Activated CD8-positive, alpha-beta memory T cell treated with anti-CD3 and anti-CD28 coated beads for 4 hours (primary cell): ENCODE results near the gene MMP13.
"Not testable (repeated sequence)": the region's sequence is repeated elsewhere in the genome, so short reads cannot be mapped to it uniquely, and the experiment has no call there.

ENCODE experiments used
- DNase-seq, 2 donors: peaks; one replicate each; pipeline ENCODE4 v3.0.0-alpha.2; 2020; ENCODE audit warnings: low read depth in 2 of 2

MMP13 gene

GRCh38 chr11:102955624-102956023, at the start of gene MMP13:
Gene MMP13, minus strand, starts transcription at chr11:102955732. Its CDS starts 27 bp downstream, at chr11:102955705.
- no peak for DNase-seq

GRCh38 chr11:103004234-103004633, 48.7 kb upstream of the MMP13 start:
- not testable (repeated sequence) for DNase-seq

- DNase-seq = no peak
Measured at GRCh38 chr11:102994105-102994504, 38.6 kb upstream of the MMP13 start.

DNA sequence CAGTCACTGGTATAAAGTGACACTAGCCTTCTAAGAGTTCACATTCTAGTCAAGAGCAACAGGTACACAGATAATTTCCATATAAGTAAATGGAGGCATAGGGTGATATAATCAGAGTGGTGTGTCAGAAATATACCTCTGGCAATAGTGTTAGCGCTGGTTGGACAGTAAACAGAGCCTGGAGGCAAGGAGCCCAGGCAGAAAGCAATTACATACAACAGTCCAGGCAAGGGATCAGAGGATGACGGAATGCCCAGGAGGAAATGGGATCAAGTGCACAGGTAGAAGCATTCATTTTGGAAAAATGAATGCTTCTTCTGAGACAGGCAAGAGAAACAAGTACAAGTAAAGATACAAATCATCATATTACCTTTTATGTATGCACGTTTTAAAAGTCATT, 36.2 kb upstream of the MMP13 start:
- no peak for DNase-seq

DNA sequence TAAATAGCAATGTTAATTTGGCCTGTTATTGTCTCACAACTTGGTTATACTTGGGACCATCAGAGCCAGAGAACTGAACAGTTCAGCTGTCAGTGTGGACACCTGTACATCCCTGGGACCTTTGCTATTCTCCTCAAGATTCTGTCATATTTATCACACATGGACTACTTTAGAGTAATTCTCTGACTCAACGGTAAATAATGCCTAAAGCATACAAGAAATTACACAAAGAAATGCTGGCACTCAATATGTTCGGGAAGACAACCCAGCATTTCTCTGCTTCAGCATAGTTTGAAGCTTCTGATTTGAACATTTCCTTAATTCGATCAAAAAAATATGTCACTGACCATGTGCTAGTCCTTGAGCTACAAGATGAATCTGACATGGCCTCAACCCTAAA, 34.6 kb upstream of the MMP13 start:
- no peak for DNase-seq

- DNase-seq = no peak
Measured at GRCh38 chr11:102989379-102990047, 34.0 kb upstream of the MMP13 start.

DNA sequence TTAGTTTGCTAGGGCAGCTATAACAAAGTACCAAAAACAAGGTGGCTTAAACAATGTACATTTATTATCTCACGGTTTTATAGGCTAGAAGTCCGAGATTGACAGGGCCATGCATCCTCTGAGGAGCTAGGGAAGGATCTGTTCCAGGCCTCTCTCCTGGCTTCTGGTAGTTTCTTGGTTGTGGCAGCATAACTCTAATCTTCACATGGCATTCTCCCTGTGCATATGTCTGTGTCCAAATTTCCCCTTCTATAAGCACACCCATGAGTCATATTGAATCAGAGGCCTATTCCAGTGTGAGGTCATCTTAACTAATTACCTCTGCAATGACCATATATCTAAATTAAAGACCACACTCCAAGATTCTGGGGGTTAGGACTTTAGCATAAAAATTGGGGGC, 31.3 kb upstream of the MMP13 start:
- DNase-seq = no peak

DNA sequence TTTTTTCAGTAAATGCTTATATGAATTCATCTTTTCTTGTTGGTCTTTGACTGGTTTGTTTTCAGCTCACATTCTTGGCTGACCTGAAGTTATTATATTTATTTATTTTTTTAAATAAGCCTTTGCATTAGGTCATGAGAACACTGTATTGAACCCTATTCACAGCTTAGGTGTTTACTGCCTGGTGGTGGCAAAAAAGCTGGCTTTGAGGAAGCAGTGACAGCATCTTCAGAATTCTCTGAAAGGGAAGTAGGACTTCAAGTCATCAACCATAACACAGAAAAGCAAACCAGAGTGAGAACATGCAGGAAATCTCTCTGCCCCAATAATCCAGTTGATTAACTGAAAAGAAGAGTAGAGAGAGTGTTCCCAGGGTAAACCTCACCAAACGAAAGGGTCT, 30.3 kb upstream of the MMP13 start:
- DNase-seq = no peak

DNA sequence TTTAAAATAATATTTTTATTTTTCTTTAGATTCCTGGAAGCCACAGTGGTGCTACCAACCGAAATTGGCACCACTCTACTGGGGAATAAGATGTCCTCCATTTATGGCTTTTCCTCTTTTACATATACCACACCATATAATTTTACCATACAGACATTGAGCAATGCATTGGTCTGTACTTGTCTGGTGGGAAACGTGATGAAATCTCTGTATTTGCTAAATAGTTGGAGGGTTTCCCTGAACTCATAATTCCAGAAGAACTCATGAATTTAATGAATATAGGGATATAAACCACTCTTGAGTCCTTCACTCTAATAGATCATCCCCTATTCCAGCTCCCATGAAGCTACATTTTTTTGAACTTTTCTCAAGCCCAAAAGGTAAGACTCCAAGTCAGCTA, 28.0 kb upstream of the MMP13 start:
- DNase-seq = no peak

- DNase-seq = no peak
Measured at GRCh38 chr11:102981324-102981910, 25.9 kb upstream of the MMP13 start.

- no peak for DNase-seq
Measured at GRCh38 chr11:102974552-102975280, 19.2 kb upstream of the MMP13 start.

DNA sequence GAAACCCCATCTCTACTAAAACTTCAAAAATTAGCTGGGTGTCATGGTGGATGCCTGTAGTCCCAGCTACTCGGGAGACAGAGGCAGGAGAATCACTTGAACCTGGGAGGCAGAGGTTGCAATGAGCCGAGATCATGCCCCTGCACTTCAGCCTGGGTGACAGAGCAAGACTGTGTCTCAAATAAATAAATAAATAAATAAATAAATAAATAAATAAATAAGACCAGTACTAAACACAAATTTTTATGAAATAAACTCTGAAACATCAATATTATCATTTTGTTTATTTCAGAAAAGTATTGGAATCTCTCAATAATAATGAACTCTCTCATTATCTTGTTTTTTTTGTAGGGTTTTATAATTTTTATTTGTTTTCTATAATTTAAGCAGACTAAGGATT, 18.2 kb upstream of the MMP13 start:
- not testable (repeated sequence) for DNase-seq

DNA sequence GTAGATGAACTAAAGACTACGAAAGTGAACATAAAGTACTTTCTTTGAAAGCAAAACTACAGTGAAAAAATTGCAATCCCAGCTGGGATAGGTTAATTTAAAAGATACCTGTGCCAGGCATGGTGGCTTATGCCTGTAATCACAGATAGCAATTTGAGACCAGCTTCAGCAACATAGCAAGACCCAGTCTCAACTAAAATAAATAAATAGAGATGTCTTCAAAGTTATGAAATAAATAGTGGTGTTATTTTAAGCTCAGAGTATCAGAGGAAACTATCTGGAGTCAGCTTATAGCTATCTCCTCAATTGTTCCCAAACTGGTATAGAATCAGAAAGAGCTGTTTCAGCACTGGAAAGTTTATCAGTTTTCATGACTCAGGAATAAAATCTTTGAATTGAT, 17.3 kb upstream of the MMP13 start:
- no peak for DNase-seq

DNA sequence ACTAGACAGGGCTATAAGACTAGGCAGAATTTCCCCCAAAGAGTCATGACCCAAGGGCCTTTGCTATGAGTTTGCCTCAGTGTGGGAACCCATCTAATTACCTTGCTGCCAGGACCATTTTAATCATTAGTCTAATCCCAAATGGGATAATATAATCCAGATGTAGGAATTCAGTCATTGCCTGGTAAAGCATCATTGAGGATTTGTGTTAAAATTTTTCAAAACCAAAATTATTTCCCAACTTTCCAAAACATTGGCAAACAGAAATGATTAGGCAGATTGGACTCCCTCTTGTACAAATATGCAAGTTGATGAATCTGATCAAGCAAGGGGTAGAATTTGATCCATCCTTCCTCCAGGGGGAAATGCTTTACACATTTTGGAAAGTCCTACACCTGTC, 16.2 kb upstream of the MMP13 start:
- DNase-seq = no peak

DNA sequence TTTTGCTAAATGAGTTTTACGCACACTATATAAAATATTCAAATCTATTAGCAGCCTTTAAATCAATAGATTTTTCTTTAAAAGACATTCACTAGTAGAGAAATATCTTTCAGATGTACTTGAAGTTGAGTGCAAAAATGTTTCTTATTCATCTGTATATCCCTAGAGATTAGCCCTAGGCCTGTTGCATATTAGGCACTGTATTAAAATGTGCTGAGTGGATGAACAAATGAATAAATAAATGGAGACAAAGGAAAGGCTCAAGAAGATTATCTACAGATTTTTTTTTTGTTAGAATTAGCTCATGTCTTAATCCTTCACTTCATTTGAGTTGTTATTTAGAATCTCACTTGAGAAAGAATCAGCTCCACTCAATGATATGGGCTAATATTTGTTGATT, 12.0 kb upstream of the MMP13 start:
- DNase-seq = no peak

GRCh38 chr11:102966011-102966410, 10.5 kb upstream of the MMP13 start:
- no peak for DNase-seq

- no peak for DNase-seq
Measured at GRCh38 chr11:102964867-102965266, 9.3 kb upstream of the MMP13 start.

DNA sequence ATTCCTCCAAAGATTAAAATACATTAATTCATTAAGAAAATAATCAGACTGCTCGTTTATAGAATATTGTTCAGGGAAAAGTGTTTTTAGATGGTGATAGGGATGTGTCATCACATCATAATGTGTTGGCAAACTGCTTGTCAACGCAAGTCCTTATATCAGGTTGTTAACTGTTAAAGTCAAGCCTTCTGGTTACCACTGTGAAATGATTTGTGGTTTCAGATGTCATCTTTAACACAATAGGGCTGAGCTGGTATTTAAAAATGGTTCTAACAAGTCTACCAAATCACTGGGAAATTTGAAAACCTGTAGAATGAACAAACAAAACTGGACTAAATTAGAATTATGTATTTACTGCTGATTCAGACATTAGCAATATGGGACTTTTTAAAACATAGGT, 2.4 kb upstream of the MMP13 start:
- no peak for DNase-seq

- DNase-seq = no peak
Measured at GRCh38 chr11:102950622-102951081, 4.9 kb downstream of the MMP13 start.

- no peak for DNase-seq
Measured at GRCh38 chr11:102946237-102946636, 9.3 kb downstream of the MMP13 start.

DNA sequence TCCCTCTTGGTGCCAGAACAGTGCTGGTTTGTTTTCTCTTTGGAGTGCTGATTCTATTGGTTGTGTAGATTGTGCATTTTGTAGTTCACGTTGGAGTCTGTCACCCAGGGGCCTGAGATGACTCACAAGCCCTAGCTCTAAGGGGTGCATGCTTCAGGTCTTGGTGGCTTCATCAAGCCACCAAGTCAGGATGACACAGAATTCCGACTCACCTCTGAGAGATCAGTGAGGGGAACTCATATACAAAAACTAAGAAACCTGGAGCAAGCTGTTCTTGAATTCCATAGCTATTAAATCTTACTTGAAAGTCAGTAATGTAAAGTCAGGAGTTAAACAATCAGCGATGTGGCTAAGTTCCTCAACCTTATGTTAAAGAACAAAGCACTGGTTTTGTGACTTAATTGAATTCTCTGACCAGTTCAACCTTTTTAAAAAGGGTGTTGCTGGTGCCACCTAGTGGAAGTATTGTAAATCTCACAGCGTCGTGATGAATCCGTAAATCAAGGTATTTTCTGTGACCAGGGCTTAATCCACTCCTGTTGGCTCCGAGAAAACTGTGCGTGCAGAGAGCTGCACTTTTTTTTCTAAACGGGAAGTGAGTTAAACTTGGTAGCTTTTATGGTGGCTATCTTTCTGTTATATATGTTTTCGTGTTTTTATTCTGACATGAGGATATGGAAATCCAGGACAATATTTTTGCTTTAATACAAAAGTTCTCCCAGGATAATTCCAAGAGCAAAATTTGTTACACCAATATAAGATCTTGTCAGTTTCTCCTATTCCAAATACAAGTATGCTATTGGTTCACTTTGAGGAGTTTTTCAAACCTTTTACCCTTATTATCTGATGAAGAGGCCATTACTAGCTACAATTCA, 14.6 kb downstream of the MMP13 start:
- DNase-seq = no peak

- no peak for DNase-seq
Measured at GRCh38 chr11:102936864-102937509, 18.5 kb downstream of the MMP13 start.
